ENCODE results near the gene CAMK4.

GRCh38 chr5:111277061-111277460 lies 52.9 kb downstream of the CAMK4 start:
- no peak for TF ChIP-seq POLR2A (IDR thresholded peaks at IDR 0.05)
- TF ChIP-seq, protein P1, sequence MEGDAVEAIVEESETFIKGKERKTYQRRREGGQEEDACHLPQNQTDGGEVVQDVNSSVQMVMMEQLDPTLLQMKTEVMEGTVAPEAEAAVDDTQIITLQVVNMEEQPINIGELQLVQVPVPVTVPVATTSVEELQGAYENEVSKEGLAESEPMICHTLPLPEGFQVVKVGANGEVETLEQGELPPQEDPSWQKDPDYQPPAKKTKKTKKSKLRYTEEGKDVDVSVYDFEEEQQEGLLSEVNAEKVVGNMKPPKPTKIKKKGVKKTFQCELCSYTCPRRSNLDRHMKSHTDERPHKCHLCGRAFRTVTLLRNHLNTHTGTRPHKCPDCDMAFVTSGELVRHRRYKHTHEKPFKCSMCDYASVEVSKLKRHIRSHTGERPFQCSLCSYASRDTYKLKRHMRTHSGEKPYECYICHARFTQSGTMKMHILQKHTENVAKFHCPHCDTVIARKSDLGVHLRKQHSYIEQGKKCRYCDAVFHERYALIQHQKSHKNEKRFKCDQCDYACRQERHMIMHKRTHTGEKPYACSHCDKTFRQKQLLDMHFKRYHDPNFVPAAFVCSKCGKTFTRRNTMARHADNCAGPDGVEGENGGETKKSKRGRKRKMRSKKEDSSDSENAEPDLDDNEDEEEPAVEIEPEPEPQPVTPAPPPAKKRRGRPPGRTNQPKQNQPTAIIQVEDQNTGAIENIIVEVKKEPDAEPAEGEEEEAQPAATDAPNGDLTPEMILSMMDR (IDR thresholded peaks at IDR 0.05) = no peak
